IMR-90 (cell line): ENCODE data around the gene NEMP1. TPM values are rescaled to one million over a fixed set of nuclear protein-coding genes. Genes with fewer than 3 reads are reported as not detected.

Experiments used
- ATAC-seq: fragments of 200-7000 bp; cut with Tn5 transposase; 2 replicates; pipeline ENCODE4 v1.9.1; 2020; ENCODE audit warnings: low read depth, mild to moderate bottlenecking, moderate library complexity
- BruUV-seq: library from RNA; stranded (reverse); fragments of 400-500 nt; replicated peaks from 2 replicates; lab custom pipeline; 2021; lab: Mats Ljungman, UMichigan
- CTCF ChIA-PET: fragments of 300-600 bp; formaldehyde crosslinking; extraction: SDS; loops from one replicate; lab custom pipeline; 2021; ENCODE audit warnings: antibody characterized with exemption; lab: Yijun Ruan, JAX
- POLR2A ChIA-PET: fragments of 300-600 bp; sonication (Branson Sonifier 250); formaldehyde crosslinking; loops from one replicate; lab custom pipeline; 2022; ENCODE audit warnings: antibody characterized with exemption; ENCODE audit not compliant: unreplicated experiment; lab: Charles Lee
- DNase-seq: peaks from one replicate; pipeline ENCODE4 v3.0.0; 2013
- H2AFZ ChIP-seq: replicated peaks from 2 replicates; pipeline ENCODE3; 2013; ENCODE audit warnings: low read length, mild to moderate bottlenecking; ENCODE audit not compliant: poor library complexity
- H2AK5ac ChIP-seq: 2 replicates; pipeline ENCODE4 v1.6.1; 2013; ENCODE audit warnings: low read depth, low read length, inconsistent platforms
- H2AK9ac ChIP-seq: replicated peaks from 2 replicates; pipeline ENCODE3; 2013; ENCODE audit warnings: mild to moderate bottlenecking, low read depth, low read length, moderate library complexity; ENCODE audit not compliant: poor library complexity
- H2BK120ac ChIP-seq: 2 replicates; pipeline ENCODE4 v1.6.1; 2013; ENCODE audit warnings: low read depth, low read length, inconsistent platforms
- H2BK15ac ChIP-seq: 3 replicates; pipeline ENCODE4 v1.6.1; 2013; ENCODE audit warnings: low read depth, low read length, inconsistent platforms
- H2BK20ac ChIP-seq: 2 replicates; pipeline ENCODE4 v1.6.1; 2013; ENCODE audit warnings: low read depth, mild to moderate bottlenecking, inconsistent platforms, low read length, moderate library complexity
- H2BK5ac ChIP-seq: 2 replicates; pipeline ENCODE4 v1.6.1; 2013; ENCODE audit warnings: mild to moderate bottlenecking, low read depth, low read length, inconsistent platforms; ENCODE audit not compliant: poor library complexity, severe bottlenecking
- H3K14ac ChIP-seq: replicated peaks from 2 replicates; pipeline ENCODE4 v1.6.1; 2013; ENCODE audit warnings: low read depth, low read length, inconsistent platforms
- H3K18ac ChIP-seq: 2 replicates; pipeline ENCODE4 v1.6.1; 2013; ENCODE audit warnings: low read depth, low read length, control low read depth
- H3K23ac ChIP-seq: 2 replicates; pipeline ENCODE4 v1.6.1; 2013; ENCODE audit warnings: low read depth, low read length, inconsistent platforms
- H3K27ac ChIP-seq: 2 replicates; pipeline ENCODE4 v1.5.1; 2013; ENCODE audit warnings: mild to moderate bottlenecking, control low read depth, low read length; ENCODE audit not compliant: insufficient read depth
- H3K27me3 ChIP-seq: 2 replicates; pipeline ENCODE4 v1.6.1; 2013; ENCODE audit warnings: low read length; ENCODE audit not compliant: control insufficient read depth, insufficient read depth
- H3K36me3 ChIP-seq: 2 replicates; pipeline ENCODE4 v1.6.1; 2013; ENCODE audit warnings: low read length, mixed read lengths; ENCODE audit not compliant: control insufficient read depth, insufficient read depth
- H3K4ac ChIP-seq: 2 replicates; pipeline ENCODE4 v1.6.1; 2013; ENCODE audit warnings: low read depth, low read length, inconsistent platforms
- H3K4me1 ChIP-seq: 2 replicates; pipeline ENCODE4 v1.6.1; 2013; ENCODE audit warnings: low read length, mixed read lengths; ENCODE audit not compliant: control insufficient read depth, insufficient read depth
- H3K4me2 ChIP-seq: 2 replicates; pipeline ENCODE4 v1.6.1; 2013; ENCODE audit warnings: low read depth, mild to moderate bottlenecking, control low read depth, low read length, moderate library complexity
- H3K4me3 ChIP-seq: 2 replicates; pipeline ENCODE4 v1.5.1; 2013; ENCODE audit warnings: low read depth, mild to moderate bottlenecking, control low read depth, low read length, moderate library complexity; ENCODE audit not compliant: insufficient read depth
- H3K56ac ChIP-seq: 2 replicates; pipeline ENCODE4 v1.6.1; 2013; ENCODE audit warnings: low read length, inconsistent platforms; ENCODE audit not compliant: insufficient read depth; ENCODE audit errors: extremely low read depth
- H3K79me1 ChIP-seq, 2 experiments: 2 replicates each; pipeline ENCODE4 v1.6.1; 2013; ENCODE audit warnings: low read length in 2 of 2, inconsistent platforms in 1 of 2, low read depth in 1 of 2
- H3K9ac ChIP-seq: 2 replicates; pipeline ENCODE4 v1.6.1; 2013; ENCODE audit warnings: low read depth, low read length, control low read depth
- H3K9me1 ChIP-seq: 2 replicates; pipeline ENCODE4 v1.6.1; 2013; ENCODE audit warnings: low read length, inconsistent platforms; ENCODE audit not compliant: insufficient read depth
- H3K9me3 ChIP-seq: 2 replicates; pipeline ENCODE4 v1.6.1; 2013; ENCODE audit warnings: low read length; ENCODE audit not compliant: control insufficient read depth, insufficient read depth
- H4K20me1 ChIP-seq: 2 replicates; pipeline ENCODE4 v1.6.1; 2013; ENCODE audit warnings: low read length, inconsistent platforms; ENCODE audit not compliant: insufficient read depth
- H4K5ac ChIP-seq: 2 replicates; pipeline ENCODE4 v1.6.1; 2013; ENCODE audit warnings: mild to moderate bottlenecking, low read depth, low read length, control low read depth
- H4K8ac ChIP-seq, 2 experiments: 2 replicates each; pipeline ENCODE4 v1.6.1; 2013; ENCODE audit warnings: low read depth in 2 of 2, low read length in 2 of 2, control low read depth in 1 of 2, inconsistent platforms in 1 of 2
- H4K91ac ChIP-seq: 2 replicates; pipeline ENCODE4 v1.6.1; 2013; ENCODE audit warnings: low read depth, low read length, inconsistent platforms; ENCODE audit not compliant: insufficient read depth
- MAZ ChIP-seq: IDR thresholded peaks from 2 replicates; pipeline ENCODE4 v1.6.1; 2012; ENCODE audit warnings: low read depth, mild to moderate bottlenecking, low read length, improper control_type of control experiment, moderate library complexity, borderline replicate concordance
- MXI1 ChIP-seq: IDR thresholded peaks from 2 replicates; pipeline ENCODE4 v1.6.1; 2012; ENCODE audit warnings: low read depth, mild to moderate bottlenecking, low read length, moderate library complexity, borderline replicate concordance
- RFX5 ChIP-seq: IDR thresholded peaks from 2 replicates; pipeline ENCODE4 v1.8.0; 2012; ENCODE audit warnings: low read depth, mild to moderate bottlenecking, low read length, moderate library complexity
- WGBS, 2 experiments: methylation state at CpG; one replicate each; pipeline versions ENCODE4 v1.1.5 to v1.1.7; 2013; ENCODE audit warnings: missing lambda C conversion rate in 2 of 2; ENCODE audit not compliant: insufficient read length in 1 of 2; ENCODE audit errors: extremely low coverage in 2 of 2; 5-methylcytosine and 5-hydroxymethylcytosine counted together
- dilution Hi-C: fragments of 300-500 bp; cut with HindIII; formaldehyde crosslinking; loops from one replicate; pipeline ENCODE4 v1.14.3; 2018; ENCODE audit warnings: low sequenced_read_pairs; ENCODE audit not compliant: unreplicated experiment
- in situ Hi-C: fragments of 300-500 bp; cut with MboI; formaldehyde crosslinking; loops from 3 replicates; pipeline ENCODE4 v1.14.3; 2019; ENCODE audit warnings: low sequenced_read_pairs, inconsistent platforms, mixed read lengths
- intact Hi-C: fragments of 100-400 bp; cut with micrococcal nuclease; formaldehyde crosslinking; loops from 2 replicates; pipeline ENCODE4 v1.10.0; 2022
- polyA plus RNA-seq, 3 experiments: library from polyadenylated mRNA; depleted of rRNA; stranded (reverse); fragments of >200 nt; gene quantifications; 2 replicates each; pipeline ENCODE4 v1.2.3, GENCODE V29; 2012; ENCODE audit warnings: low replicate concordance in 1 of 3
- total RNA-seq: library from RNA; depleted of rRNA; stranded (reverse); fragments of >200 nt; gene quantifications from 2 replicates; pipeline ENCODE4 v1.2.3, GENCODE V29; 2012
- TF ChIP-seq, protein P1 (sequence below): fragments of 150-350 bp; IDR thresholded peaks from 2 replicates; pipeline ENCODE4 v1.6.1; 2017; ENCODE audit warnings: mild to moderate bottlenecking, antibody characterized with exemption, low read length, low read depth

The NEMP1 gene
- total and polyA plus RNA-seq, 2 of the 4 experiments (the other 2 are of a cell fraction) = 8.9 to 10.9 TPM

DNA sequence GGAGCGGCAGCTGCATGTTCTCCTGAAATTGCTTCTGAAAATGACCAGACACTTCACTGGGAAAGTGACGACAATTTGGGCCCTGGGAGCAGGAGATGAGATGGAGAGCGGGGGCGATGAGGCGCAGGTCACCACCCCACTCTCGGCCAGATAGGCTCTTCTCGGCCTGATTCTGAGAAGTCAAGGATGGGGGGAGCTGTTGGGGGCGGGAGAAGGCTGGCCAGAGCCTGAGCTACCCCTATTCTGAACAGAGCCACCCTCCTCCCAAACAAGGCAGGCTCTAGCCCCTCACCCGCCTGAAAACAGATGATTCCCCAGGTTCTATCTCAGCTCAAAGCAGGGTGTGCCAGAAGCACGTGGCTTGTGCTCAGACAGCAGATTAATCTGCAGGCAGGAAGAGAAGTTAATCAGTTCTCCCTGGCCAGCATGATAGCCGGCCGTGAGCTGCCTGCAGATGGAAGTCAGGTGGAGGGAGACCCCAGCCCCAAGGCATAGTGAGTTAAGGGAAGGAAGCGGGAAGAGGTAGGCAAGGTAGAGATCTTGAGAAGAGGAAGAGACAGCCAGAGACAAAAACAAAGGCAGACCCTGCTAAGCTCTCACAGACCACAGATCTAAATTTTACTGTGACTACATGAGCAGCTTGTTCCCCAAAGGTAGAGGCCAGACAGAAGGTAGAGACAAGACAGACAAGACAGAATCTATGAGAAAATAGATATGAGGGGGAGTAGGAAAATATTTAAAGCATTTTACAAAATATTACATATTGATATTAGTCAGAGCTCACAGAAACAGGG is 51.4 kb downstream of the NEMP1 start:
- no peak for DNase-seq
- no peak overlapping the region for H3K56ac ChIP-seq
- H2BK20ac ChIP-seq = no peak overlapping the region
- H3K27me3 ChIP-seq = peaks cover 61% of the 10 kb centered on the region
- TF ChIP-seq MXI1 (no peak), RFX5 (no peak), MAZ (no peak)
- TF ChIP-seq, protein P1, sequence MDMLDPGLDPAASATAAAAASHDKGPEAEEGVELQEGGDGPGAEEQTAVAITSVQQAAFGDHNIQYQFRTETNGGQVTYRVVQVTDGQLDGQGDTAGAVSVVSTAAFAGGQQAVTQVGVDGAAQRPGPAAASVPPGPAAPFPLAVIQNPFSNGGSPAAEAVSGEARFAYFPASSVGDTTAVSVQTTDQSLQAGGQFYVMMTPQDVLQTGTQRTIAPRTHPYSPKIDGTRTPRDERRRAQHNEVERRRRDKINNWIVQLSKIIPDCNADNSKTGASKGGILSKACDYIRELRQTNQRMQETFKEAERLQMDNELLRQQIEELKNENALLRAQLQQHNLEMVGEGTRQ = no peak
- H4K5ac ChIP-seq = no peak overlapping the region
- peak overlapping the region; percentile 34 for H2AFZ ChIP-seq
- H2AK9ac ChIP-seq = no peak overlapping the region
- H2BK5ac ChIP-seq = no peak overlapping the region
- CTCF ChIA-PET = no interaction called here
- no peak overlapping the region for H3K4me3 ChIP-seq
- no peak overlapping the region for H3K4me2 ChIP-seq
- no peak overlapping the region for H2BK15ac ChIP-seq
- H4K8ac ChIP-seq = no peak overlapping the region
- BruUV-seq = no TSS peak
- peaks cover under 1% of the 10 kb centered on the region; the same call in 1 of the 2 replicates for H3K4me1 ChIP-seq
- no peaks in the 10 kb centered on the region for H3K36me3 ChIP-seq
- H3K14ac ChIP-seq = no peak overlapping the region
- H3K9me3 ChIP-seq = no peaks in the 10 kb centered on the region
- H4K91ac ChIP-seq = no peak overlapping the region
- intact Hi-C loops (no loop called here), in situ Hi-C loops (no loop called here), dilution Hi-C loops (no loop called here)
- H3K18ac ChIP-seq = no peak overlapping the region
- H2AK5ac ChIP-seq = no peak overlapping the region
- no peak overlapping the region for H3K27ac ChIP-seq
- H3K4ac ChIP-seq = no peak overlapping the region
- no peaks in the 10 kb centered on the region for H3K9me1 ChIP-seq
- 0% methylated on average over 2 of the region's 13 CpGs; no CpG with 5 or more reads in 1 of the 2 experiments for WGBS, 2 experiments
- no peaks in the 10 kb centered on the region for H3K79me1 ChIP-seq
- no peak overlapping the region for H3K9ac ChIP-seq
- ATAC-seq = no peak; the same call in 1 of the 2 replicates
- no peak overlapping the region for H2BK120ac ChIP-seq
- no peaks in the 10 kb centered on the region for H4K20me1 ChIP-seq
- no peak overlapping the region for H3K23ac ChIP-seq
- POLR2A ChIA-PET = no interaction called here
